HEK293 (cell line): ENCODE results near the gene RACK1.

ENCODE experiments used
- EGR2 ChIP-seq: fragments of 450-650 bp; formaldehyde crosslinking; IDR thresholded peaks from 2 replicates; pipeline ENCODE4 v1.5.1; 2016; ENCODE audit warnings: low read depth, missing biosample characterization, missing genetic modification characterization
- GLIS1 ChIP-seq: fragments of 450-650 bp; formaldehyde crosslinking; IDR thresholded peaks from 2 replicates; pipeline ENCODE4 v1.5.1; 2016; ENCODE audit warnings: missing biosample characterization, missing genetic modification characterization
- GLIS2 ChIP-seq: fragments of 450-650 bp; formaldehyde crosslinking; IDR thresholded peaks from 2 replicates; pipeline ENCODE4 v1.5.1; 2016; ENCODE audit warnings: missing biosample characterization, missing genetic modification characterization
- IKZF3 ChIP-seq: fragments of 450-650 bp; IDR thresholded peaks from 2 replicates; pipeline ENCODE4 v1.5.0; 2018; ENCODE audit warnings: missing biosample characterization, mild to moderate bottlenecking, missing genetic modification characterization, moderate library complexity
- KLF10 ChIP-seq: fragments of 450-650 bp; IDR thresholded peaks from 2 replicates; pipeline ENCODE4 v1.5.1; 2018; ENCODE audit warnings: missing biosample characterization, mild to moderate bottlenecking, missing genetic modification characterization
- KLF8 ChIP-seq: fragments of 450-650 bp; formaldehyde crosslinking; IDR thresholded peaks from 2 replicates; pipeline ENCODE4 v1.5.1; 2016; ENCODE audit warnings: missing biosample characterization, missing genetic modification characterization
- SALL2 ChIP-seq: fragments of 450-650 bp; formaldehyde crosslinking; IDR thresholded peaks from 2 replicates; pipeline ENCODE4 v1.5.0; 2017; ENCODE audit warnings: missing biosample characterization, mild to moderate bottlenecking, missing genetic modification characterization, borderline replicate concordance
- SP3 ChIP-seq: fragments of 450-650 bp; formaldehyde crosslinking; IDR thresholded peaks from 2 replicates; pipeline ENCODE4 v1.5.1; 2016; ENCODE audit warnings: missing biosample characterization, missing genetic modification characterization
- ZBTB48 ChIP-seq: fragments of 450-650 bp; formaldehyde crosslinking; IDR thresholded peaks from 2 replicates; pipeline ENCODE4 v1.5.1; 2016; ENCODE audit warnings: missing biosample characterization, missing genetic modification characterization
- ZBTB8A ChIP-seq: fragments of 450-650 bp; formaldehyde crosslinking; IDR thresholded peaks from 2 replicates; pipeline ENCODE4 v1.5.1; 2016; ENCODE audit warnings: missing biosample characterization, missing genetic modification characterization
- ZFP3 ChIP-seq: fragments of 450-650 bp; formaldehyde crosslinking; IDR thresholded peaks from 2 replicates; pipeline ENCODE4 v1.5.1; 2016; ENCODE audit warnings: low read depth, missing biosample characterization, missing genetic modification characterization
- ZFP37 ChIP-seq: fragments of 450-650 bp; formaldehyde crosslinking; IDR thresholded peaks from 2 replicates; pipeline ENCODE4 v1.5.1; 2016; ENCODE audit warnings: missing biosample characterization, missing genetic modification characterization
- ZFP69B ChIP-seq: fragments of 450-650 bp; formaldehyde crosslinking; IDR thresholded peaks from 2 replicates; pipeline ENCODE4 v1.5.1; 2016; ENCODE audit warnings: missing biosample characterization, missing genetic modification characterization
- ZNF112 ChIP-seq: fragments of 450-650 bp; formaldehyde crosslinking; IDR thresholded peaks from 2 replicates; pipeline ENCODE4 v1.5.0; 2017; ENCODE audit warnings: missing biosample characterization, missing genetic modification characterization
- ZNF221 ChIP-seq: fragments of 450-650 bp; formaldehyde crosslinking; IDR thresholded peaks from 2 replicates; pipeline ENCODE4 v1.5.1; 2017; ENCODE audit warnings: missing biosample characterization, missing genetic modification characterization, borderline replicate concordance
- ZNF423 ChIP-seq: fragments of 450-650 bp; formaldehyde crosslinking; IDR thresholded peaks from 2 replicates; pipeline ENCODE4 v1.5.1; 2016; ENCODE audit warnings: missing biosample characterization, missing genetic modification characterization
- ZNF548 ChIP-seq: fragments of 450-650 bp; formaldehyde crosslinking; IDR thresholded peaks from 2 replicates; pipeline ENCODE4 v1.5.1; 2016; ENCODE audit warnings: missing biosample characterization, missing genetic modification characterization
- ZNF555 ChIP-seq: fragments of 450-650 bp; formaldehyde crosslinking; conservative IDR thresholded peaks from 2 replicates; pipeline ENCODE4 v1.5.1; 2017; ENCODE audit warnings: missing biosample characterization, mild to moderate bottlenecking, missing genetic modification characterization, inconsistent platforms
- ZNF610 ChIP-seq: fragments of 450-650 bp; formaldehyde crosslinking; IDR thresholded peaks from 2 replicates; pipeline ENCODE4 v1.5.1; 2016; ENCODE audit warnings: missing biosample characterization, missing genetic modification characterization, borderline replicate concordance
- ZNF660 ChIP-seq: fragments of 450-650 bp; IDR thresholded peaks from 2 replicates; pipeline ENCODE4 v1.5.1; 2018; ENCODE audit warnings: missing biosample characterization, mild to moderate bottlenecking, missing genetic modification characterization
- TF ChIP-seq, protein P1 (sequence below): fragments of 450-650 bp; formaldehyde crosslinking; conservative IDR thresholded peaks from 2 replicates; pipeline ENCODE4 v1.5.1; 2016; ENCODE audit warnings: low read depth, missing biosample characterization, missing genetic modification characterization
- TF ChIP-seq, protein P2 (sequence below): fragments of 450-650 bp; formaldehyde crosslinking; conservative IDR thresholded peaks from 2 replicates; pipeline ENCODE4 v1.5.1; 2016; ENCODE audit warnings: low read depth, missing biosample characterization, missing genetic modification characterization
- TF ChIP-seq, protein P3 (sequence below): fragments of 450-650 bp; formaldehyde crosslinking; IDR thresholded peaks from 2 replicates; pipeline ENCODE4 v1.5.1; 2016; ENCODE audit warnings: missing biosample characterization, missing genetic modification characterization
- TF ChIP-seq, protein P4 (sequence below): fragments of 450-650 bp; formaldehyde crosslinking; IDR thresholded peaks from 2 replicates; pipeline ENCODE4 v1.5.1; 2016; ENCODE audit warnings: missing biosample characterization, missing genetic modification characterization
- TF ChIP-seq, protein P5 (sequence below): fragments of 450-650 bp; formaldehyde crosslinking; IDR thresholded peaks from 2 replicates; pipeline ENCODE4 v1.5.1; 2016; ENCODE audit warnings: missing biosample characterization, missing genetic modification characterization
- TF ChIP-seq, protein P6 (sequence below): fragments of 450-650 bp; formaldehyde crosslinking; IDR thresholded peaks from 2 replicates; pipeline ENCODE4 v1.5.1; 2017; ENCODE audit warnings: missing biosample characterization, missing genetic modification characterization

RACK1 gene

DNA sequence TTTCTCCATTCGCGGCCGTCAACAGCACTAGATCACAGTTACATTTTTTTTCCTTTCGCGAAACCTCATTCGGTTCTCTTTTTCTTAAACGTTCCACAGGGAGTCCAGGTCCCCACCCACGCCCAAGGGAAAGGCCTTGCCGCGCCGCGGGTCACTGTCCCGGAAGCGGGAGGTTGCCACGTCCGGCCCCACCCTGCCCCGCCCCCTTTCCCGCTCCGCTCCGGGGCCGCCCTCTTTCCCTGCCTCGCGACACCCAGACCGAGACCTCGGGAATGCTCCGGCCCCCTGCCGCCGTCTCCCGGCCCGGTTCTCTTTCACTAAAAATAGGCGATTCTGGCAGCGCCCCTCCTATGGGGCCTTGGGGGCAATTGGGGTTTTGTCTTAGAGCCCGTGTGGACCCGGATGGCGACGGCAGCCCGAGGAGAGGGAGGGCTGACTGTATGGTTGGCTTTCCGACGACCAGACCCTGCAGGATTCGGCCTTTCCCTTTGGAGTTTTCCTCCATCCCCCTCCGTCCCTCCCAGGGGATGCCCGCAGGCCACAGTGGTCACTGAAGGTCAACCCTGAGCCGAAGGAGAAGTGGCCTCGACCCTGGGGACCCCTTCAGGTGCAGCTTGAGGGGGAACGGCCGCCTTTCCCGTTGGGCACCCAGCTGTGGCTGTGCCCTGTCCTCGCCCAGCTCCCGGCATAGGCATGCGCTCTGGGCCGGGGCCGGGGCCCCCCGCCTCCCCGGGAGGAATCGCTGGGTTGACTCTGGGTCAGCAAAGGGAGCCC is 2.8 kb upstream of the RACK1 start (continued):
- TF ChIP-seq, protein P1, sequence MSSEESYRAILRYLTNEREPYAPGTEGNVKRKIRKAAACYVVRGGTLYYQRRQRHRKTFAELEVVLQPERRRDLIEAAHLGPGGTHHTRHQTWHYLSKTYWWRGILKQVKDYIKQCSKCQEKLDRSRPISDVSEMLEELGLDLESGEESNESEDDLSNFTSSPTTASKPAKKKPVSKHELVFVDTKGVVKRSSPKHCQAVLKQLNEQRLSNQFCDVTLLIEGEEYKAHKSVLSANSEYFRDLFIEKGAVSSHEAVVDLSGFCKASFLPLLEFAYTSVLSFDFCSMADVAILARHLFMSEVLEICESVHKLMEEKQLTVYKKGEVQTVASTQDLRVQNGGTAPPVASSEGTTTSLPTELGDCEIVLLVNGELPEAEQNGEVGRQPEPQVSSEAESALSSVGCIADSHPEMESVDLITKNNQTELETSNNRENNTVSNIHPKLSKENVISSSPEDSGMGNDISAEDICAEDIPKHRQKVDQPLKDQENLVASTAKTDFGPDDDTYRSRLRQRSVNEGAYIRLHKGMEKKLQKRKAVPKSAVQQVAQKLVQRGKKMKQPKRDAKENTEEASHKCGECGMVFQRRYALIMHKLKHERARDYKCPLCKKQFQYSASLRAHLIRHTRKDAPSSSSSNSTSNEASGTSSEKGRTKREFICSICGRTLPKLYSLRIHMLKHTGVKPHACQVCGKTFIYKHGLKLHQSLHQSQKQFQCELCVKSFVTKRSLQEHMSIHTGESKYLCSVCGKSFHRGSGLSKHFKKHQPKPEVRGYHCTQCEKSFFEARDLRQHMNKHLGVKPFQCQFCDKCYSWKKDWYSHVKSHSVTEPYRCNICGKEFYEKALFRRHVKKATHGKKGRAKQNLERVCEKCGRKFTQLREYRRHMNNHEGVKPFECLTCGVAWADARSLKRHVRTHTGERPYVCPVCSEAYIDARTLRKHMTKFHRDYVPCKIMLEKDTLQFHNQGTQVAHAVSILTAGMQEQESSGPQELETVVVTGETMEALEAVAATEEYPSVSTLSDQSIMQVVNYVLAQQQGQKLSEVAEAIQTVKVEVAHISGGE (tag by site-specific recombination) = peak; percentile 85
- TF ChIP-seq, protein P2, sequence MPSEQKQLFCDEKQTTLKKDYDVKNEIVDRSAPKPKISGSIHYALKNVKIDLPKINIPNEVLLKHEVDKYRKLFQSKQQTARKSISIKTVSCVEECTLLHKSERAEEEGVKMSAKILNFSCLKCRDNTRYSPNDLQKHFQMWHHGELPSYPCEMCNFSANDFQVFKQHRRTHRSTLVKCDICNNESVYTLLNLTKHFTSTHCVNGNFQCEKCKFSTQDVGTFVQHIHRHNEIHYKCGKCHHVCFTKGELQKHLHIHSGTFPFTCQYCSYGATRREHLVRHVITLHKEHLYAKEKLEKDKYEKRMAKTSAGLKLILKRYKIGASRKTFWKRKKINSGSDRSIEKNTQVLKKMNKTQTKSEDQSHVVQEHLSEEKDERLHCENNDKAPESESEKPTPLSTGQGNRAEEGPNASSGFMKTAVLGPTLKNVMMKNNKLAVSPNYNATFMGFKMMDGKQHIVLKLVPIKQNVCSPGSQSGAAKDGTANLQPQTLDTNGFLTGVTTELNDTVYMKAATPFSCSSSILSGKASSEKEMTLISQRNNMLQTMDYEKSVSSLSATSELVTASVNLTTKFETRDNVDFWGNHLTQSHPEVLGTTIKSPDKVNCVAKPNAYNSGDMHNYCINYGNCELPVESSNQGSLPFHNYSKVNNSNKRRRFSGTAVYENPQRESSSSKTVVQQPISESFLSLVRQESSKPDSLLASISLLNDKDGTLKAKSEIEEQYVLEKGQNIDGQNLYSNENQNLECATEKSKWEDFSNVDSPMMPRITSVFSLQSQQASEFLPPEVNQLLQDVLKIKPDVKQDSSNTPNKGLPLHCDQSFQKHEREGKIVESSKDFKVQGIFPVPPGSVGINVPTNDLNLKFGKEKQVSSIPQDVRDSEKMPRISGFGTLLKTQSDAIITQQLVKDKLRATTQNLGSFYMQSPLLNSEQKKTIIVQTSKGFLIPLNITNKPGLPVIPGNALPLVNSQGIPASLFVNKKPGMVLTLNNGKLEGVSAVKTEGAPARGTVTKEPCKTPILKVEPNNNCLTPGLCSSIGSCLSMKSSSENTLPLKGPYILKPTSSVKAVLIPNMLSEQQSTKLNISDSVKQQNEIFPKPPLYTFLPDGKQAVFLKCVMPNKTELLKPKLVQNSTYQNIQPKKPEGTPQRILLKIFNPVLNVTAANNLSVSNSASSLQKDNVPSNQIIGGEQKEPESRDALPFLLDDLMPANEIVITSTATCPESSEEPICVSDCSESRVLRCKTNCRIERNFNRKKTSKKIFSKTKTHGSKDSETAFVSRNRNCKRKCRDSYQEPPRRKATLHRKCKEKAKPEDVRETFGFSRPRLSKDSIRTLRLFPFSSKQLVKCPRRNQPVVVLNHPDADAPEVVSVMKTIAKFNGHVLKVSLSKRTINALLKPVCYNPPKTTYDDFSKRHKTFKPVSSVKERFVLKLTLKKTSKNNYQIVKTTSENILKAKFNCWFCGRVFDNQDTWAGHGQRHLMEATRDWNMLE (tag by site-specific recombination) = peak; percentile 52; the same call in 1 of the 2 replicates
- TF ChIP-seq ZFP3 (tag by site-specific recombination) (no peak), ZNF555 (tag by site-specific recombination) (no peak), GLIS2 (peak; percentile 87), KLF8 (tag by site-specific recombination) (peak; percentile 98), ZNF423 (peak; percentile 44; the same call in 1 of the 2 replicates), ZFP69B (tag by site-specific recombination) (peak; percentile 62; the same call in 1 of the 2 replicates), GLIS1 (tag by site-specific recombination) (0 out of 2 replicates have a peak, but pooled peaks have one; percentile 20), ZFP37 (peak; percentile 75; the same call in 1 of the 2 replicates), ZNF548 (no peak), ZNF221 (tag by site-specific recombination) (no peak), ZNF112 (tag by site-specific recombination) (no peak), ZBTB8A (peak; percentile 38; the same call in 1 of the 2 replicates), SP3 (peak; percentile 87), EGR2 (tag by site-specific recombination) (peak; percentile 69), ZNF660 (tag by site-specific recombination) (0 out of 2 replicates have a peak, but pooled peaks have one; percentile 53), ZNF610 (tag by site-specific recombination) (no peak), IKZF3 (peak; percentile 93), ZBTB48 (tag by site-specific recombination) (no peak), KLF10 (tag by site-specific recombination) (peak; percentile 91), SALL2 (no peak)
- TF ChIP-seq, protein P3, sequence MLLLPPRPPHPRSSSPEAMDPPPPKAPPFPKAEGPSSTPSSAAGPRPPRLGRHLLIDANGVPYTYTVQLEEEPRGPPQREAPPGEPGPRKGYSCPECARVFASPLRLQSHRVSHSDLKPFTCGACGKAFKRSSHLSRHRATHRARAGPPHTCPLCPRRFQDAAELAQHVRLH (tag by site-specific recombination) = peak; percentile 79; the same call in 1 of the 2 replicates
- TF ChIP-seq, protein P4, sequence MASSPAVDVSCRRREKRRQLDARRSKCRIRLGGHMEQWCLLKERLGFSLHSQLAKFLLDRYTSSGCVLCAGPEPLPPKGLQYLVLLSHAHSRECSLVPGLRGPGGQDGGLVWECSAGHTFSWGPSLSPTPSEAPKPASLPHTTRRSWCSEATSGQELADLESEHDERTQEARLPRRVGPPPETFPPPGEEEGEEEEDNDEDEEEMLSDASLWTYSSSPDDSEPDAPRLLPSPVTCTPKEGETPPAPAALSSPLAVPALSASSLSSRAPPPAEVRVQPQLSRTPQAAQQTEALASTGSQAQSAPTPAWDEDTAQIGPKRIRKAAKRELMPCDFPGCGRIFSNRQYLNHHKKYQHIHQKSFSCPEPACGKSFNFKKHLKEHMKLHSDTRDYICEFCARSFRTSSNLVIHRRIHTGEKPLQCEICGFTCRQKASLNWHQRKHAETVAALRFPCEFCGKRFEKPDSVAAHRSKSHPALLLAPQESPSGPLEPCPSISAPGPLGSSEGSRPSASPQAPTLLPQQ (tag by site-specific recombination) = peak; percentile 72
- TF ChIP-seq, protein P5, sequence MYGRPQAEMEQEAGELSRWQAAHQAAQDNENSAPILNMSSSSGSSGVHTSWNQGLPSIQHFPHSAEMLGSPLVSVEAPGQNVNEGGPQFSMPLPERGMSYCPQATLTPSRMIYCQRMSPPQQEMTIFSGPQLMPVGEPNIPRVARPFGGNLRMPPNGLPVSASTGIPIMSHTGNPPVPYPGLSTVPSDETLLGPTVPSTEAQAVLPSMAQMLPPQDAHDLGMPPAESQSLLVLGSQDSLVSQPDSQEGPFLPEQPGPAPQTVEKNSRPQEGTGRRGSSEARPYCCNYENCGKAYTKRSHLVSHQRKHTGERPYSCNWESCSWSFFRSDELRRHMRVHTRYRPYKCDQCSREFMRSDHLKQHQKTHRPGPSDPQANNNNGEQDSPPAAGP (tag by site-specific recombination) = 0 out of 2 replicates have a peak, but pooled peaks have one; percentile 20
- TF ChIP-seq, protein P6, sequence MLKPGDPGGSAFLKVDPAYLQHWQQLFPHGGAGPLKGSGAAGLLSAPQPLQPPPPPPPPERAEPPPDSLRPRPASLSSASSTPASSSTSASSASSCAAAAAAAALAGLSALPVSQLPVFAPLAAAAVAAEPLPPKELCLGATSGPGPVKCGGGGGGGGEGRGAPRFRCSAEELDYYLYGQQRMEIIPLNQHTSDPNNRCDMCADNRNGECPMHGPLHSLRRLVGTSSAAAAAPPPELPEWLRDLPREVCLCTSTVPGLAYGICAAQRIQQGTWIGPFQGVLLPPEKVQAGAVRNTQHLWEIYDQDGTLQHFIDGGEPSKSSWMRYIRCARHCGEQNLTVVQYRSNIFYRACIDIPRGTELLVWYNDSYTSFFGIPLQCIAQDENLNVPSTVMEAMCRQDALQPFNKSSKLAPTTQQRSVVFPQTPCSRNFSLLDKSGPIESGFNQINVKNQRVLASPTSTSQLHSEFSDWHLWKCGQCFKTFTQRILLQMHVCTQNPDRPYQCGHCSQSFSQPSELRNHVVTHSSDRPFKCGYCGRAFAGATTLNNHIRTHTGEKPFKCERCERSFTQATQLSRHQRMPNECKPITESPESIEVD (tag by site-specific recombination) = no peak; the same call in 1 of the 2 replicates
